Upper lobe of left lung (tissue), 4 donors: Measurements from ENCODE around the gene CEP162.

ENCODE experiments used
- POLR2A ChIP-seq, 4 donors: fragments of 450-650 bp; IDR thresholded peaks; one replicate each; pipeline ENCODE4 v1.5.1; 2016 to 2017; ENCODE audit warnings: antibody characterized with exemption in 4 of 4, mild to moderate bottlenecking in 2 of 4
- TF ChIP-seq, protein P1 (sequence below), 6 experiments: fragments of 450-650 bp in 4 of 6; fragments of 200-600 bp in 2 of 6; sonication (generic) in 2 of 6; IDR thresholded peaks; one replicate each; pipeline ENCODE4 v1.5.1; 2016 to 2019; ENCODE audit warnings: antibody characterized with exemption in 6 of 6

DNA sequence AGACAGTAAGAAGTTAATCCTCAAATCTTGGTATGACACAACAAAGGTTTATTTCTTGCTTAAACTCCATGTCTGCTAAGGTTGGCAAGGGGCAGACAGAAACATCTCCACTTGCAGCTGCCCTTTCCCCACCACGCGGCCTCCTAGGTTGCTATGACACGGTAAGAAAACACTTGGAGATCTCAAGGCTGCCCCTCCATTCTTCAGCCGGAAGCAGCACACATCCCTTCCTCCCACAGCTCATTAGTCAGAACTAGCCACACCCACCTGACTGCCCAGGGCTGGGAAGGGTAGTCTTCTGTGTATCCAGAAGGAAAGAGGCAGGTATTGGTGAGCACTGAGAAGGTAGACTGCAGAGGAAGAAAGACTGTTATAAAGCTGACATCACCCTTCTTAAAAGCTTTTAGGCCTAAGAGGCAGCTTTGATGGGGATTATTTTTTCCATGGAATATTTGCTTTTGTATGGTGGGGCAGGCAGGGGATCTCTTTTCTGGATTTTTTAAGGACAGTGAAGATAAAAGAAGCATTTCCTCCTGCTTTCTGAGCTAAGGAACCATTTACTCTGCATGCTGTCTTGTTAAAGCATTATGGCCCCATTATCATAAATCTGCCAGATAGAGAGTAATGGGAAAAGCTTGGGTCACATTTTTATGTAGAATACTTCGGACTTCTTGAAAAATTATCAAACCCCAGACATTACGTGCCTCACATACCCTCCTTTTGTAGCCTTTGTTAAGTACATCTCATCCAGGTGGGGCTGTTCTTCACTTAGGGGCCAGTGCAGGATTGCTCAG, 152.3 kb downstream of the CEP162 start:
- TF ChIP-seq, protein P1, sequence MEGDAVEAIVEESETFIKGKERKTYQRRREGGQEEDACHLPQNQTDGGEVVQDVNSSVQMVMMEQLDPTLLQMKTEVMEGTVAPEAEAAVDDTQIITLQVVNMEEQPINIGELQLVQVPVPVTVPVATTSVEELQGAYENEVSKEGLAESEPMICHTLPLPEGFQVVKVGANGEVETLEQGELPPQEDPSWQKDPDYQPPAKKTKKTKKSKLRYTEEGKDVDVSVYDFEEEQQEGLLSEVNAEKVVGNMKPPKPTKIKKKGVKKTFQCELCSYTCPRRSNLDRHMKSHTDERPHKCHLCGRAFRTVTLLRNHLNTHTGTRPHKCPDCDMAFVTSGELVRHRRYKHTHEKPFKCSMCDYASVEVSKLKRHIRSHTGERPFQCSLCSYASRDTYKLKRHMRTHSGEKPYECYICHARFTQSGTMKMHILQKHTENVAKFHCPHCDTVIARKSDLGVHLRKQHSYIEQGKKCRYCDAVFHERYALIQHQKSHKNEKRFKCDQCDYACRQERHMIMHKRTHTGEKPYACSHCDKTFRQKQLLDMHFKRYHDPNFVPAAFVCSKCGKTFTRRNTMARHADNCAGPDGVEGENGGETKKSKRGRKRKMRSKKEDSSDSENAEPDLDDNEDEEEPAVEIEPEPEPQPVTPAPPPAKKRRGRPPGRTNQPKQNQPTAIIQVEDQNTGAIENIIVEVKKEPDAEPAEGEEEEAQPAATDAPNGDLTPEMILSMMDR (IDR thresholded peaks at IDR 0.05): no peak
- no peak for TF ChIP-seq POLR2A (IDR thresholded peaks at IDR 0.05)
